Peyer's patch (tissue), 4 donors: ENCODE measurements around the gene DPYSL5. TPM values are rescaled to one million over a fixed set of nuclear protein-coding genes. Genes with fewer than 3 reads are reported as not detected.

Experiments used
- DNase-seq, 3 donors: peaks; one replicate each; pipeline ENCODE4 v3.0.0-alpha.2; 2017 to 2019
- H3K27ac ChIP-seq, 4 donors: fragments of 200-600 bp; sonication (generic); one replicate each; pipeline ENCODE4 v1.5.1; 2016 to 2019
- H3K27me3 ChIP-seq, 2 donors: fragments of 200-600 bp; sonication (generic); one replicate each; pipeline ENCODE4 v1.5.1; 2019
- H3K36me3 ChIP-seq, 3 donors: fragments of 200-600 bp; sonication (generic); one replicate each; pipeline ENCODE4 v1.5.1; 2016 to 2019
- H3K4me1 ChIP-seq, 4 donors: fragments of 200-600 bp; sonication (generic); one replicate each; pipeline ENCODE4 v1.5.1; 2016 to 2019
- H3K4me3 ChIP-seq, 4 donors: fragments of 200-600 bp; sonication (generic); 1 replicate in 3 of 4; 2 replicates in 1 of 4; pipeline ENCODE4 v1.5.1; 2016 to 2019; ENCODE audit warnings: mild to moderate bottlenecking in 1 of 4
- H3K9me3 ChIP-seq, 4 donors: fragments of 200-600 bp; sonication (generic); one replicate each; pipeline ENCODE4 v1.5.1; 2016 to 2019; ENCODE audit warnings: mild to moderate bottlenecking in 1 of 4
- POLR2A ChIP-seq, 2 donors: fragments of 450-650 bp; IDR thresholded peaks; one replicate each; pipeline ENCODE4 v1.5.1; 2017; ENCODE audit warnings: antibody characterized with exemption in 2 of 2, mild to moderate bottlenecking in 2 of 2, moderate library complexity in 2 of 2
- total RNA-seq, 4 donors: library from RNA; depleted of rRNA; stranded (reverse); fragments of >200 nt; gene quantifications; one replicate each; pipeline ENCODE4 v1.1.0, GENCODE V29; 2016
- TF ChIP-seq, protein P1 (sequence below), 6 experiments: fragments of 450-650 bp in 4 of 6; fragments of 200-600 bp in 2 of 6; sonication (generic) in 1 of 6; IDR thresholded peaks; one replicate each; pipeline ENCODE4 v1.5.1; 2017 to 2019; ENCODE audit warnings: antibody characterized with exemption in 6 of 6, mild to moderate bottlenecking in 3 of 6, moderate library complexity in 1 of 6

Gene DPYSL5
- total RNA-seq, 4 donors from 2014 or later, result 0.13 to 0.83 TPM; not detected in 2

DNA sequence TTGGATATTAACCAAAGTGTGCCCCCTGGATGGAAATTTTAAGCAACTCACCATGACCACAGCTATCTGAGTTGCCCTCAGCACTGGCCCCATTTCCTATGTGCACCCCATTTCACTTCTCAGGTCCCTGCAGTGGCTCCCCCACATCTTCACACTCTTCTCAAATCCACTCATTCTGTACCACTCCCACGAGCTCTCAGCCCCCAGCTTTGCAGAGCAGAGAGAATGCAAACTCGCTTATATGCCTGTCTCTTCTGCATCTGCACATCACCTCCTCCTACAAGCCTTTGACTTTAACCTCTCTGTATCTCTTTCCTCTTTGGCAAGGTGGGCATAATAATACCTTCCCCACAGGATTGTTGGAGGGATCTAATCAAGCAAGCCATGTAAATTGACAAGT is 46.2 kb downstream of the DPYSL5 start:
- no peak for DNase-seq
- Histone ChIP-seq H3K4me3 (no peak overlapping the region), H3K27ac (no peak overlapping the region), H3K9me3 (peaks cover 0 to 5% (median 0%) of the 10 kb centered on the region in 4 donors), H3K36me3 (no peaks in the 10 kb centered on the region), H3K4me1 (no peaks in the 10 kb centered on the region), H3K27me3 (no peaks in the 10 kb centered on the region)
- TF ChIP-seq, protein P1, sequence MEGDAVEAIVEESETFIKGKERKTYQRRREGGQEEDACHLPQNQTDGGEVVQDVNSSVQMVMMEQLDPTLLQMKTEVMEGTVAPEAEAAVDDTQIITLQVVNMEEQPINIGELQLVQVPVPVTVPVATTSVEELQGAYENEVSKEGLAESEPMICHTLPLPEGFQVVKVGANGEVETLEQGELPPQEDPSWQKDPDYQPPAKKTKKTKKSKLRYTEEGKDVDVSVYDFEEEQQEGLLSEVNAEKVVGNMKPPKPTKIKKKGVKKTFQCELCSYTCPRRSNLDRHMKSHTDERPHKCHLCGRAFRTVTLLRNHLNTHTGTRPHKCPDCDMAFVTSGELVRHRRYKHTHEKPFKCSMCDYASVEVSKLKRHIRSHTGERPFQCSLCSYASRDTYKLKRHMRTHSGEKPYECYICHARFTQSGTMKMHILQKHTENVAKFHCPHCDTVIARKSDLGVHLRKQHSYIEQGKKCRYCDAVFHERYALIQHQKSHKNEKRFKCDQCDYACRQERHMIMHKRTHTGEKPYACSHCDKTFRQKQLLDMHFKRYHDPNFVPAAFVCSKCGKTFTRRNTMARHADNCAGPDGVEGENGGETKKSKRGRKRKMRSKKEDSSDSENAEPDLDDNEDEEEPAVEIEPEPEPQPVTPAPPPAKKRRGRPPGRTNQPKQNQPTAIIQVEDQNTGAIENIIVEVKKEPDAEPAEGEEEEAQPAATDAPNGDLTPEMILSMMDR (IDR thresholded peaks at IDR 0.05), result no peak
- no peak for TF ChIP-seq POLR2A (IDR thresholded peaks at IDR 0.05)

DNA sequence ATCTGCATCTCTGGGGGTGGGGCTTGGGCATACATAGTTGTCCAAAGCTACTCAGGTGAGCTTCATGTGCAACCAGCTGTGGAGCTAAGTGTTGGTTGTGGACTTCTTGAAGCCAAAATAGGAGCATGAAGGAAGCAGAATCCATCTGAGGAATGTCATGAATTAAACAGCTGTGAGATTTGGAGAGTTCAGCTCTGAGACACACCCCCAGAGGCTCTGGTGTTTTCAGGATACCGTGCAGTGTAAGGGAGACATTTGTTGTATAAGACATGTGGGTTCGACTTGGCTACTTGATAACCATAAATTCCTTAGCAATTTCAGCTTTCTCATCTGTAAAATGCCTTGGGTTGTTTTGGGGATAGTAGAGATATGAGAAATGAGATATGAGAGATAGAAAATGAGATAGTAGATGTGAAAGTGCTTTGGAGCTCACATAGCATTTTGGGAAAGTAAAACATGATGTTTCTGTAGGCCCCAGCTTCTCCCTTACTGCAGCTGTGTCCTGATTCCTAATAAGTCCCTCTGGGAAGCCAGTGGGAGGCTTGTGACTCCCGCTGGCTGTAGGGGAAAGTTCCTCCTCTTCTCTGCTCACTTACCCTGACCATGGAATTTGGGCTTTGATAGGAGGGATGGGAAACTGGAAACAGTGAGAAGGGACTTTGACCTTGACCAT is 50.0 kb downstream of the DPYSL5 start:
- peaks cover 0 to 5% (median 0%) of the 10 kb centered on the region in 4 donors for H3K9me3 ChIP-seq
- no peak overlapping the region for H3K4me3 ChIP-seq
- no peak for DNase-seq

DNA sequence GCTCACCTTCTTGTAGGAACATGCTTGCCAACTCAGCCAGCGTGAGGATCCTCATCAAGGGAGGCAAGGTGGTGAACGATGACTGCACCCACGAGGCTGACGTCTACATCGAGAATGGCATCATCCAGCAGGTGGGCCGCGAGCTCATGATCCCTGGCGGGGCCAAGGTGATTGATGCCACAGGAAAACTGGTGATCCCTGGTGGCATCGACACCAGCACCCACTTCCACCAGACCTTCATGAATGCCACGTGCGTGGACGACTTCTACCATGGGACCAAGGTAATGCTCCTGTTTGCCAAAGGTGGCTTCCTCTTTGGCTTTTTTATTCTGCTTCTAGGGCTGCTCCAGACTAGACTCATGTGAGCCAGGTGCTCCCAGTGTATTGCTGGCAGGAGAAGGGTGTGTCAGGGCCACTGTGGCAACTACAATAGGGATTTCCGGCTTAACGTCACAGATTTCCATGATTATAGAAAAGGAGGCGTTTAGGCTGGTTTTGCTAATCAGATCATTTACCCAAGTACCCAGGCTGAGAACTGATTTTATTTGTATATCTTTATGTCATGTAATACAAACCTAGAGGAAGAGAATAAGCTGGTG is 50.6 kb downstream of the DPYSL5 start:
- no peak for DNase-seq
- peaks cover 0 to 5% (median 0%) of the 10 kb centered on the region in 4 donors for H3K9me3 ChIP-seq
- TF ChIP-seq, protein P1 (IDR thresholded peaks at IDR 0.05), result no peak

More for the DNA sequence above, 50.0 kb downstream of the DPYSL5 start:
- Histone ChIP-seq H3K4me1 (no peaks in the 10 kb centered on the region), H3K27me3 (no peaks in the 10 kb centered on the region), H3K36me3 (no peaks in the 10 kb centered on the region), H3K27ac (no peak overlapping the region)
- TF ChIP-seq POLR2A (IDR thresholded peaks at IDR 0.05), result no peak
- TF ChIP-seq, protein P1 (IDR thresholded peaks at IDR 0.05), result no peak

DNA sequence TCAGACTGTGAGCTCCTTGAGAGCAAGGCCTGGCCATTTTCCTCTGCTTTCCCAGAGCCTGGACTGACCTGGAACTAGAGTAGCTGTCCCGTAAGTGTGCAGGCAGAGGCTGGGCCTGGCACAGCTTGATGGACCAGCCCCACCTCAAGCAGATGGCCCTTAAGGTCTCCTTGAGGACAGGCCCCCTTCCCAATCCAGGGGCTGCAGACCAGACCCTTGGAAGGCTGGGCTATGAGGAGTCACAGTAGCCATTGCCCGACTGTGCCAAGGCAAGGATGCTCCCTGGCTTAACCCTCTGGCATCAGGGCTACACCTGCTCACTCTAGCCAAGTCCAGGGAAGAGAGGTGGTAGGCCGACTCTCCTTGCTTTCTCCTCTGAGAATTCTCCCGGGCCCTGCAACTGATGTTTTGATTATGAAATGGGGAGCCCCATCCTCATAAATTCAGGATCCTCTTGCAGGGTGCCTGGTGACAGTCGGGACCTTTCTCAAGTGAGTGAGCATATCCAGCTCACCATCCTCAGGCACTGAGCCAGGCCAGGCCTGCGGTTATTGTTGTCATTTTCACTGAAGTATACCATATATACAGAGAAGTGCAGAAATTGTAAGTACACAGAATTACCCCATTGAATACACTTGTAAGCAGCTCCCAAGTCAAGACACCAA is 51.7 kb downstream of the DPYSL5 start:
- H3K27me3 ChIP-seq, result no peaks in the 10 kb centered on the region
- peaks cover 0 to 5% (median 0%) of the 10 kb centered on the region in 4 donors for H3K9me3 ChIP-seq
- no peak overlapping the region for H3K27ac ChIP-seq
- H3K36me3 ChIP-seq, result no peaks in the 10 kb centered on the region
- H3K4me1 ChIP-seq, result no peaks in the 10 kb centered on the region
- no peak for DNase-seq
- no peak for TF ChIP-seq POLR2A (IDR thresholded peaks at IDR 0.05)
- TF ChIP-seq, protein P1 (IDR thresholded peaks at IDR 0.05), result no peak
- no peak overlapping the region for H3K4me3 ChIP-seq

More for the DNA sequence above, 50.6 kb downstream of the DPYSL5 start:
- H3K4me3 ChIP-seq, result no peak overlapping the region
- H3K36me3 ChIP-seq, result no peaks in the 10 kb centered on the region
- no peaks in the 10 kb centered on the region for H3K27me3 ChIP-seq
- no peaks in the 10 kb centered on the region for H3K4me1 ChIP-seq
- H3K27ac ChIP-seq, result no peak overlapping the region

DNA sequence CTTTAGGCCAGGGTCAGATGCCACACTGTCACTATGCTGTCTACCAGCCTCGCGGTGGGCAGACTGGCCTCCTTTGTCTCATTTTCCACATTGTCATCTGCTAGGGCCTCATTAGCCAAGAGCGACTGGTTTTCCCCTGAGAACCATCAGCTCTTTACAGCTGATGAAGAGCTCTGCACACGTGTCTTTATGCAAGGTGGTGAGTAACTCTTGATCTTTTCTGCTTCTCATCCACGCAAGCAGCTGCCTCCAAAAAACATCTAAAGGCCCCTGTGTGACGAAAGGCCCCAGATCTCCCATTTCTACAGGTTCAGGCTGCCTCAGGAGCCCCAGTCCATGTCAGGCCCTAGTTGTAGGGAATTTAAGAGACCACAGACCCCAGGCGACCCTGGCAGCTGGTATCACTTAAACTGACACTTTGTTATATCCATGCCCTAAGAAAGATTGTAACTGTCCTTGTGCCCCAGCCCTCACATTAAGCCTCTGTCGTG is 52.9 kb downstream of the DPYSL5 start:
- Histone ChIP-seq H3K36me3 (no peaks in the 10 kb centered on the region), H3K4me3 (no peak overlapping the region), H3K9me3 (no peaks in the 10 kb centered on the region), H3K27ac (no peak overlapping the region), H3K4me1 (no peaks in the 10 kb centered on the region), H3K27me3 (no peaks in the 10 kb centered on the region)
- DNase-seq, result no peak
- TF ChIP-seq, protein P1 (IDR thresholded peaks at IDR 0.05), result no peak
- TF ChIP-seq POLR2A (IDR thresholded peaks at IDR 0.05), result no peak
